ENCODE data around the gene ANKK1.

ANKK1 gene

DNA sequence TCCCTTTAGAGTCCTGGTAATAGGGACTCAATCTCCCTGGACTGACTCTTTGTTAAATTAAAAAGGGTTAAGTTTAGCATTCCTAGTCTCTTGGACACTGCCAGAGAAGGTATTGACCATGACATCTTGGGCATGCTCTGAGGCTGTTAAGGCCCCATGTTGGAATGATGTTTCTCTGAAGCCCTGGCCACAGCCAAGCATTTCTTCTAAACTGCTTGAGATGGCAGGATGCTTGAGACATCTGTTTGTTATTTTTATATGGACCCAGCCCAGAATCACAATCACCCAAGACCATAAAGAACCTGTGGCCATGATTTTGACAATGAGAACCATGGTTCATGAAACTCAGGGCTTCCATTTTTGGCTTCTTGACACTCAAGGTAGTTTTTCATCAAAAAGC, 5.5 kb upstream of the ANKK1 start:
- DNase-seq, result no peak

DNA sequence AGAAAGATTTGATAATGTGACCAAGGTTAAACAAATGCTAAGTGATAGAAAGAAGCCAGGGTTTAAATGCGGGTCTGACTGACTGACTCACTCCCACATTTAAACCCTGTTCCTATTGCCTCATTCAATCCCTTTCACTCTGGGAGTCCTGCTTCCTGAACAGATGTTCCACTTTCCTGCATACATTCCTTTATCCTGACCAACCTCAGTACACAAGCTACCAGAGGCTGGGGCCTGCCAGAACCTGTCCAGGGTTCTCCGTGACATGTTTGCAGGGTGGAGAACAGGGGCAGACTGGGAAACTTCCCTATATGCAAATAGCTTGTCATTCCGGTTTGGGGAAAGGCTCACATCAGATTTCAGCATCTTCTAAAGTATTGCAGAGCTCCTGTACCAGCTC, 3.0 kb upstream of the ANKK1 start:
- DNase-seq, result no peak

DNA sequence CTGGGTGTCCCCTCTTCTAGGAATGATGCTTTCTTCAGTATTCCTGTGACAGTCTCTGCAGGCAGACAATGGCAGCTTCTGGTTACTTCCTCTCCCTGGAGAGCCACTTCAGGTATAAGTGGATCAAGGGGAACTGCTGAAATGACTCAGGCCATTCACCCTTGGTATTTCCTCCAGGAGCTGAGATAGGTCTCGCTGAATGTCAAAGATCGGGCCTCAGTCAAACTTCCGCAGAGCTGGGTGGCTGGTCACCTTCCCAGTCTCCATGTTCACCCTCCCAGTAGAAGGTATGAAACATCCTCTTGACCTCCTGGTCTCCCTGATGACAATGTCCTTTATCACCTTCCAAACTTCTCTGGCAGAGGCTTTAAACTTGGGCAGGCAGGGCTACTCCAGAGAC, 1.8 kb upstream of the ANKK1 start:
- DNase-seq, result no peak

DNA sequence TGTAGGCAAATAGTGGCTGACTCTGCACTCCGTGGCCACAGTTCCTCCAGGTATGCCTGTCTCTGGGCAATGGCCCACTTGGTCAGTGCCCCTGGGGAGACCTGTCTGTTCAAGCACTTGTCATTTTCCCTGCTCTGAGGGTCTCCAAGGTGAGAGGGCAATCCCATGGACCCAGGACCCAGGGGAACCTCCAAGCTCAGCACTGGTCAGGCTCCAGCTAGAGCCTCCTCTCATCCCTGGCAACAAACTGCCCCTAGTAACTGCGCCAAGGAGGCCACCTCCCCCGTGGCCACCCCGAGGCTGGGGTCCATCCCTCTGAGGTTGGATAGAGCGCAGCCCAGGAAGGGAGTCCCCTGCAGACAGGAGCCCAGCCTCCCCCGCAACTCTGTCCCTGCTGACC, 713 bp upstream of the ANKK1 start:
- no peak for DNase-seq

DNA sequence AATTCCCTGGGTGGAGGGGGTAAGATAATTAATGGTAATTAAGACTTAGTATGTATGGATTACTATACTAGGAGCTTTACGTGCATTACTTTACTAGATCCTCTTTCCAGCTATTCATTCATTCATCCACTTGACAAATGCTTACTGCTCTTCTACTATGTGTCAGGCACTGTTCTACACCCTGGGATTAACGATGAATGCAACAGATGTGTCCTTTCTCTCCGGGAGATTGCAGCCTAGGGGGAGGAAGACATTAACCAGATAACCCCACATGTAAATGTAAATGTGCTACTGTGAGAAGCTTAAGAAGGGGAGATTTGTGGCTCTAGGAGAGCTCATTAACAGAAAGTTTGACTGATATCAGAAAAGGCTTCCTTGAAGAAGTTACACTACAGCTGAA, 1.7 kb downstream of the ANKK1 start:
- no peak for DNase-seq

DNA sequence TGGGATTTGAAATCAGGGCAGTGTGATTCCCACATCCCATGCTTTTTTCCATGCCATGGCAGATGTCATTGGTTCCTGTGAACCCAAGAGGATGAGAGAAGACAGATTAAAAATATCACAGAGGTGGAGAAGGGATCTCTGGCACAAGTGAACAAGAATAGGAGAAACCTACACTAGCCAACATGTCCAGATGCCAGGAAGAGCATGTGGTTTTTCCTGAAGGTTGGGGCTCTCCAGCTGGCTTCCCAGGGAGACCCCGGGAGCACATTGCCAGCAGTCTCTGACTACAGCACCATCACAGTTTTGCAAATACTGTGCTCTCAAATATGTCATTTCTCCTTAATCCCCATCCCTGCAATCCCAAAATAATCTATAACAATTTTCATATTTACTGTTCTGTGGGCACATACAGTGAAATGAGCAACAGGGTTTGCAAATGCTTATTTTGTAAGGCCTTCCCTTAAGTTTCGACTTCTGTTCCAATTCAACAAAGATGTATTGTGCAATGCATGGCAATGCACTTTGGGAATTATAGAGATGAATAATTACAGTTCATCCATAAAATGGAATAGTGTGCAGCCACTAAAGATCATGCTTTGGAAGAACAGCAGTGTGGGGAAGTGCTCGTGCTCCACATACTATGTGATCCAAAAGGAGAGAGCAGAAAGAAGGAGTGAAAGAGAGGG, 4.8 kb downstream of the ANKK1 start:
- DNase-seq, result no peak

DNA sequence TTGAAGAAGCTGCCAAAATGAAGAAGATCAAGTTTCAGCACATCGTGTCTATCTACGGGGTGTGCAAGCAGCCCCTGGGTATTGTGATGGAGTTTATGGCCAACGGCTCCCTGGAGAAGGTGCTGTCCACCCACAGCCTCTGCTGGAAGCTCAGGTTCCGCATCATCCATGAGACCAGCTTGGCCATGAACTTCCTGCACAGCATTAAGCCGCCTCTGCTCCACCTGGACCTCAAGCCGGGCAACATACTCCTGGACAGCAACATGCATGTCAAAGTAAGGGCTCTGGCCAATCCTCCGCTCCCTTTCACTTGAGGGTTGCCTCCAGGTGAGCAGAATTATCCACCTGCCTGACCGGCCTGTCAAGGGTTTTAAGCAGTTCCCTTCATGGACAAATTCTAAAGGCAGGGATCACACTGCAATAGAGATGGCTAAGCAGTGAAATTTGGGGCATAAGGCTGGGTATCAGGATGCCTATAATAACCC, 6.0 kb downstream of the ANKK1 start:
- no peak for DNase-seq

DNA sequence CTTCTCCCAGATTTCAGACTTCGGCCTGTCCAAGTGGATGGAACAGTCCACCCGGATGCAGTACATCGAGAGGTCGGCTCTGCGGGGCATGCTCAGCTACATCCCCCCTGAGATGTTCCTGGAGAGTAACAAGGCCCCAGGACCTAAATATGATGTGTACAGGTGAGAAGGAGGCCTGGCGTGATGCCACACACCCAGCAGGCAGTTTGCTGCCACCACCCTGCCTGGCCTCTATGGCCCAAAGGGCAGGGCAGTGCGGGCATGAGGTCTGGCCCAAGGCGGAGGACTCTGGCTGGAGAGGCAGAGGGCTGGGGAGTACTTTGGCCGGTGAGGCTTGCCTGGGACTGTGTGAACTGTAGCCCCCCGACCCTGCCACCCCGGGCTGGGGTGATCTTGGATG, 7.3 kb downstream of the ANKK1 start:
- DNase-seq, result no peak

DNA sequence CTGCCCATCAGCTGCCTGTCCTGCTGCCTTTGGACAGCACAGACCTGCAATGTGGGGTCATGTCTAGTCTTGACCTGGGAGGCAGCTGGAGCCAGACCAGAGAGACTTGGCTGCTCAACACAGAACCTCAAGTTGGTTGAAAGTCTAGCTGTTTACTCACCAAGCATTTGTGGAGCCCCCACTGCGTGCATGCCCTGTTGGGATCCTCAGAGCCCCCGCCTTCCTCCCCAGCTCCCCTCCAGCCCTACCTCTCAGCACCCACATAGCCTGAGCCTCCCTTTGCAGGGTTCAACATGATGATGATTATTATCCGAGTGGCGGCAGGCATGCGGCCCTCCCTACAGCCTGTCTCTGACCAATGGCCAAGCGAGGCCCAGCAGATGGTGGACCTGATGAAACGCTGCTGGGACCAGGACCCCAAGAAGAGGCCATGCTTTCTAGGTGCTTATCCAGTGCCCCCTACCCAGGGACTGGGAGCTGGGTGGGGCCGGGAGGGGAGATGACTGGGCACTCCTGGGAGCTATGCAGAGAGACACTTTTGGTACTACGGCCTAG, 8.3 kb downstream of the ANKK1 start:
- DNase-seq, result no peak

DNA sequence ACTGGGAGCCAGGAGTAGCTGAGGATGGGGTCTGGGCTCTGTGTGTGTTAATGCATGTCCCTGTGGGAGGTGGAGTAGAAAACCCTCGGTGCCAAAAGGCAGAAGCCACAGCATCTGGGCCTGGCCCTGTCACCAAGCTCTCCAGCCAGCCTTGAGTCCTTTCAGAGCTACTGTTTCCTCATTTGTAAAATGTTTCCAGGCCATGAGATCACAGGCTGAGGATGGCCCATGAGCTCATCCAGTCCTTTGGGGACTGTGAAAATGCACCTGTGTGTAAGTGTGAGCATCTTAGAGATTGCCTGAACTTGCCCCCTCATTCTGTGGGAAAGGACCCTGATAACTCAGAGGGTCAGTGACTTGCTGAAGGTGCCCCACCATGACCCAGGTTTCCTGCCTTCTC, 9.1 kb downstream of the ANKK1 start:
- DNase-seq, result no peak

DNA sequence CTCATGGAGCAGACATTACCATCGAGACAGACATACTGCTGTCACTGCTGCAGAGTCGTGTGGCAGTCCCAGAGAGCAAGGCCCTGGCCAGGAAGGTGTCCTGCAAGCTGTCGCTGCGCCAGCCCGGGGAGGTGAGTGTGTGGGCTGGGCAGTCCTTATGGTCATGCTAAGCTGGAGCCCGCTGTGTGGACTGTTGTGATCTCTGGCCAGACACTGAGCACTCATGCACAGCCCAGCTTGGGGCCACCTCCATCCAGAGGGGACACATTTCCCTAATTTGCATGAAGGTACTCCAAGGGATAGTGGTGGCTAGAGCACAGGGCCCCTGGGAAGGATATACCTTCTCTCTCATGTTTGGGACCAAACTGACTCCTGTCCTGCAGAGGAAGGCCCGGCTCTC, 9.6 kb downstream of the ANKK1 start:
- DNase-seq, result no peak

DNA sequence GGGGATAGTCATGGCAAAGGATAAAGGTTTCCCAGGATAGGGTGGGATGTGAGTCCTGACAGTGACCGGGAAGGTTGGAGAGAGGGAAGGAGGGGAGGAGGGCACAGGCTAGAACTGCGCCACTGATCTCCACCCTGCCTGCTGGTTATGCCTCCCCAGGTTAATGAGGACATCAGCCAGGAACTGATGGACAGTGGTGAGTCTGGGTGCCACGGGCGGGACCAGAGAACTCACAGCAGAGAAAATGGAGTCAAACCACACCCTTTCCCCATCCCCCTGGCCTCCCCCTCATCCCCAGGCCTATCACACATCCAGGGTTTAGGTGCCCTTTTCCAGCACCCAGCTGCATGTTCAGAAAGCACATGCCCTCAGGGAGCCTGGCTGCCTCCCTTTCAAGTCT, 10.2 kb downstream of the ANKK1 start:
- DNase-seq, result no peak

DNA sequence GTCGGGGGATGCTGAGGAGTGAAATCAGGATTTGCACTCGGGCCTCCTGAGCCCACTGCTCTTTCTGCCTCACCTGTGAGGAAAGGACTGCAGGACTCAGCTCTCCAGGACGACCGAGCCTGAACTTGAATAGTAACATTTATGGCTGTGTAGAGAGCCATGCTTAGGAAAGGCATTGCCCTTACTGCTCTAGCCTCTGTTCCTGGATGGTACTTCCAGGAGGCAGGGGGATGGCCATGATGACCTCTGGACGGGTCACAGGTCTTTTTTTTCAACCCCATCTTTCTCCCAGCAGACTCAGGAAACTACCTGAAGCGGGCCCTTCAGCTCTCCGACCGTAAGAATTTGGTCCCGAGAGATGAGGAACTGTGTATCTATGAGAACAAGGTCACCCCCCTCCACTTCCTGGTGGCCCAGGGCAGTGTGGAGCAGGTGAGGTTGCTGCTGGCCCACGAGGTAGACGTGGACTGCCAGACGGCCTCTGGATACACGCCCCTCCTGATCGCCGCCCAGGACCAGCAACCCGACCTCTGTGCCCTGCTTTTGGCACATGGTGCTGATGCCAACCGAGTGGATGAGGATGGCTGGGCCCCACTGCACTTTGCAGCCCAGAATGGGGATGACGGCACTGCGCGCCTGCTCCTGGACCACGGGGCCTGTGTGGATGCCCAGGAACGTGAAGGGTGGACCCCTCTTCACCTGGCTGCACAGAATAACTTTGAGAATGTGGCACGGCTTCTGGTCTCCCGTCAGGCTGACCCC, 11.3 kb downstream of the ANKK1 start:
- DNase-seq, result no peak

DNA sequence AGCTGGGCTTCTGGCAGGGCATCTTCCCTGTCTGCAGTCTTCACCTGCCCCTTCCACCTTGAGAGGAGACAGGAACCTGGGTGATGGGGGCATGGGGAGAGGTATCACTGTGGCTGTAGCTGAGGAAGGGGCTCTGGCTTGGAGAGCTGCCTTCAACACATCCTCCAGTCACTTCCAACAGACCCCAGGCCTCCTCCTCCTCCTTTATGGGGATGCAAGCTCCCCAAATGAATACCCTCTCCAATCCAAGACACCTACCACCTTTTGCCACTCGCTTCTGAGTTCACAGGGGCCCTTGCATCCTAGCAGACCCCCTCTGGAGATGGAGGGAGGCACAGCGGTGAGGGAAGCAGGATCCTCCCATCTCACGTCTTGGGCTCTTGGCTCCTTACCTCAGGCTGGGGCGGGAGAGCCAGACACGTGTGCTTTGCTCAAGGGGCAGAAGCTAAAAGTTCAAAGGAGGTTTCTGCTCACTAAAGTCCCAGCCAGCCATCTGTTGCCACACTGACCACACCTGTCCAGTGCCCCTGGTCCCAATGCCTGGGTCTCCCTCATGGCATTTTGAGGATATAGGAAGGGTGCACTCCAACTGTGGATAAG, 13.2 kb downstream of the ANKK1 start:
- no peak for DNase-seq

DNA sequence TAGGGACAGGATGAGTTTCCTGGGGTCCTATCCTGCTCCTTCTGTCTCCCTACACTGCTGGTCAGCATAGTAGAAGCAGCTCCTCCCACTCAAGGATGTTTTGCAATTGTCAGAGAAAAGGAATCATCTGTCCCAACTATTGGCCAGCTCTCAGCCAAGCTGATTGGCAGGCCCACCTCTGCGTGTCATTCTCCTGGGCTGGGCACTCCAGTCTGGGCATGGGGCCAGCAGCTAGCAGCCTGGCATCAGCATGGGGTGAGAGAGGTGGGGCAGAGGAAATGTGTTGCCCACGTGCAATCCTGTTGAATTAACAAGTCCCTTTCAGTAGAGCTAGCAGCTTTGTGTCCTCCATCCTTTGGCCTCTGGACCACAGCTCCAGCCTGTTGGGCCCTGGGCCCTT, 14.1 kb downstream of the ANKK1 start:
- DNase-seq, result no peak

DNA sequence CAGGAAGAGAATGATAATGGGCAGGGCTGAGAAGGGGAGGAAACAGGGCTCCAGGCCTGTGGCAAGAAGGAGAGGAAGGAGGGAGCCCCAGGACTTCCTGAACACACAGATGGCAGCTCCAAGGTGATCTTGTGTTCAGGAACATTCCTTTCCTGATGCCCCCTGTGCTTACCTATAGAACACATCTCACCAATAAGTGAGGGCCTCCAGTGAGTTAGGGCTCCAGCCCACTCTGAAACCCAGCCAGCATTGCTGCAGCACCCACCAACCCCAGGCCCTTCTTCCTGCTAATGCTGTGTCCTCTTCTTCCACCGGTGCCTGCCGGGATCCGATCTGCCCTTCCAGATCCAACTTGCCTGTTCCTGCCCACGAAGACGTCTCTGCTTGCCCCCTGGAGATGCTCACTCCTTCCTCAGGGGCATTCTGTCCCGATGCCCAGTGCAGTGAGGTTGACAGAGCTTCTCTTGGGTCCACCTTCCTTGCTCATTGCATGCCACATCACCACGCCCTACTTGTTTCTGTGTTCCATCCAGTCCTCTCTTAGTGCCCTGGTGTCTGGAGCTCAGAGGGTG, 17.4 kb downstream of the ANKK1 start:
- DNase-seq, result no peak

DNA sequence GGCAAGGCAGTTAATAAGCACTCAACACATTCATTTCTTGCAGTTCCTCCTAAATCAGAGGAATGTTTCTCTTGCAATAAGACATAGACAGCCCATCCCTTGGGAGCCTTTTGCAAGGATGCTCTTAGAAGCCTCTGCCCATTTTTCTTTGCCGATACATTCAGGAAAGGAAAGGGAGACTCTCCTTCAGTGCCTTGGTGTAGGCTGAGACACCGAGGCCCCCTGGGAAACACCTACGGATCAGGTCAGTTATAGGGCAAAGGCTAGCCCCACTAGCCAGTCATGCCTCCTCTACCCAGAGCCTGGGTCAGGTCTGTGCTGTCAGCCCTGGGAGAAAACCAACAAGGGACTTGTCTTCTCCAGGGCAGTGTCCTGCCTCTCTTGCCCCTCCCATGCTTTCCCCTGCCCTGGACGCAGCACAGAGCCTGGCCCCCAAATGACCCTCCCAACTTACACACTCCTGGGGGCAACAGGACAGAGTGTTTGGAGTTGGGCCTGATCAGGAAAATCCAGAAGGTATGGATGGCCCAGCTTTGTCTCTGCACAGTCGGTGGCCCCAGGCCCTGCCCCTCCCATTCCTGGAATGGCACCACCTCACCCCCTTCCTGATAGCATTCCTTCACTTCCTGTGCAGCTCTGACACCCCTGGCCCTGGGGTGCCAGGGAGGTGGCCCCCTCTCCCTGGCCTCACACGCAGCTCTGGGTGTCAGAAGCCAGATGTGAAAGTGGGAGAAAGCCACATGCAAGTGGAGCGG, 18.3 kb downstream of the ANKK1 start:
- no peak for DNase-seq

DNA sequence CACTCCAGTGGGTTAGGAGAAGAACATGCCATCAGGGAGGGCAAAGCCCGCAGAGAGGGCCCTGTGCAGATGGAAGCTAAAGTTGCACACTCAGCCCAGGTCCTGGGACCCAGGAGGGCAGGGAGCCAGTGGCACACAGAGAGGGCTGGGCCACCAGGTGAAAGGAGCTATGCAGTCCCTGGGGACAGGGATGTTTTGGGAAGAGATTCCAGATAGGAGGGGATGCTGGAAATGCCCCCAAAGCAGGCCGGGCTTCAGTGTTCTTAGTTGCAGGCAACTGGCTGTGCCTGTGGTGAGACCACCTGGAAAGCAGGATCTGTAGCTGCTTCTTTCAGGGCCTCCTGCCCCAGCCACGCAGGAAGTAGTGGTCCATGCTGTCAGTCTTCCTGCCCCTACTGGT, 19.6 kb downstream of the ANKK1 start:
- DNase-seq, result no peak

DNA sequence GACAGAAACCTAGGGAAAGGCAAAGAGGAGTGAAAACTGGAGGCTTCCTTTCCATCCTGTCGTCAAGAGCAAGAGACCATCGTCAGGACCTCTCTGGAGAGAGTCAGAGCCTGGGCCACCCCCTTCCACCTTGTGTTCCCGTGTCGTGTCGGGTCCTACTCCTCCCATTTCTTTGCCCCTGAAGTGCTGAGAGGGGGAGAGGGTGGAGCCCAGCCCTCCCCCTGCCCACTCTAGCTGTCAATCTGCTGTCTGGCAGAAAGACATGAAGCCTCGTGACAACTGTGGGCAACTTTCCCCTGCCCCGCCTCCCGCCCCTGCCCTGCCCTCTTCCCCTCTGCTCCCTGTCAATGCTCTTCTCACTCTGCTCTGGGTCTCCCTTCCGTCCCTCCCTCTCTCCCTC, 20.6 kb downstream of the ANKK1 start:
- no peak for DNase-seq

DNA sequence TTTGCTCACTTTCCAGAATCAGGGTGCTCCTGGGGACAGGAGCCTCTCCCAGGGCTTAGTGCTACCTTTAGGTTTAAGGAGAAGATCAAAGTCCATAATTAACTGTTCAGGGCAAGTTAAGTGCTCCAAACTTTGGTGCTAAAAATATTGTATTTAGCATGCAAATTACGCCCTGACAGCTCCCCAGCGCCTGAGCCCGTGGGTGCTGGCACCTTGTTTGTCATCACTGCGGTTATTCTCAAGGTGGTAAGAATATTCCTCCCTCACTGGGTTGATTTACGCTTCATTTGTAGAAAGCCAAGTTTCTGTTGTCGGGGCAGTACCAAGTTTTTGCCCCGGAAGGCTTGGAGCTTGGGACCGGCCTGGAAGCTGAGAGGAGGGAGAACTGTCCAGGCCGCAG, 21.3 kb downstream of the ANKK1 start:
- DNase-seq, result no peak

DNA sequence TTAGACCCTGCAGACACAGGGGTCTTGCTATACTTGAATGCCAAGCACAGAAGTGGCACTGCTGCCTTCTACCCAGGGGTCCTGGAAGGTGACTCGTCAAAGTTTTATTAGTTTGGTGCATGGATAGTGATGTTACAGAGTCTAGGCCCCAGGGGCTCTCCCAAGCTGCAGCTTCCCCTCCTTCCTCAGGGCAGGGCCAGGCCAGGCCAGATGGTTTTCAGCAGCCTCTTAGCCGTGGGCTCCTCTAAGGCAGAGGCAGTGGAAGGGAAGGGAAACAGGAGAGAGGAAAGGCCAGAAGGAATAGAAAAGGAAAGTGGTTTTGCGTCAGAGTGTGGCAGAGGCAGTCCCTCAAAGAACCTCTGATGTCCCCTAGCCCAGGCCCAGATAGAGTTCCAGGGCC, 21.9 kb downstream of the ANKK1 start:
- no peak for DNase-seq

DNA sequence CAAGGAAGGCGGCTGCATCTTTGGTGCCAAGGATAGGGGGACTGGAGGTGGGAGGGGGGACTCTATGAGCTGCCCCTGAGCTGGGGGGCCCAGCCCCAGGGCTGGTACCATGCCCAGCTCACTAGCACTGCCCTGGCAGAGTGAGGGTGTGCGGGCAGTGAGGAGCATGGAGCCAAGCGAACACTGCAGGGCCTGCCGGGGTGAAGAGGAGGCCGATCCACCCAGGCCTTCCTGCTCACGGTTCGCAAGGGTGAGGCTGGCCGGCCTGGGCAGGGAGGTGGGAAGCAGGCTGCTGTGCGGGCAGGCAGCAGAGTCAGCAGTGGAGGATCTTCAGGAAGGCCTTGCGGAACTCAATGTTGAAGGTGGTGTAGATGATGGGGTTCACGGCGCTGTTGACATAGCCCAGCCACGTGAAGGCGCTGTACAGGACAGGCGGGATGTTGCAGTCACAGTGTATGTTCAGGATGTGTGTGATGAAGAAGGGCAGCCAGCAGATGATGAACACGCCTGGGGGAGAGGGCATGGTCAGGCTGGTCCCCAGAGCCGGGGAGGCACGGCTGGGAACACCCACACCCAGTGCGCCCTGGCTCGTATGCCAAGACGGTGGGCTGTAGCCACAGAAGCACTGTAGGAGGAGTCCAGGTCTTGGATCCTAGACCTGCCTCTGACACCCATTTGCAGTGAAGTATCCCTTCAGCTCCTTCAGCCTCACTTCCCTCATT, 23.0 kb downstream of the ANKK1 start:
- no peak for DNase-seq
